Femur (tissue), 1 donor: ENCODE results near the gene CGRRF1.

Source experiments
- DNase-seq: peaks from one replicate; pipeline ENCODE4 v3.0.0-alpha.2; 2017

The CGRRF1 gene

GRCh38 chr14:54509546-54510501, at the start of gene CGRRF1:
Gene CGRRF1, plus strand, starts transcription at chr14:54509906. Its CDS starts 54 bp downstream, at chr14:54509960.
- DNase-seq: peak; percentile 98

- no peak for DNase-seq
These were observed 47.7 kb upstream of the CGRRF1 start for GRCh38 chr14:54462048-54462447.

- no peak for DNase-seq
These were observed 44.1 kb upstream of the CGRRF1 start for GRCh38 chr14:54465654-54466053.

- no peak for DNase-seq
These were observed 42.4 kb upstream of the CGRRF1 start for GRCh38 chr14:54467280-54467679.

DNA sequence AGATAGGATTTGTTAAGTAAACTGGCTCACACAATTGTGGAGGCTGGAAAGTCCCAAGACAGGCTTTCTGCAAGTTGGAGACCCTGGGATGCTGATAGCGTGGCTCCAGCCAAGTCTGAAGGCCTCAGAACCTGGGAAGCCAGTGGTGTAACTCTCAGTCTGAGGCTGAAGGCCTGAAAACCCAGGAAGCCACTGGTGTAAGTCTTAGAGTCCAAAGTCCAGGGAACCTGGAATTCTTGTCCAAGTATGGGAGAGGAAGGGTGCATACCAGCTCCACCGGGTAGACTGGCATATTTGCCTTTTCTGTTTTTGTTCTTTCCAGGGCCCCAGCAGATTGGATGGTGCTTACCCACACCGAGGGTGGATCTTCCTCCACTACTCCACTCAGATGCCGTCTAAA, 39.0 kb upstream of the CGRRF1 start:
- no peak for DNase-seq

DNA sequence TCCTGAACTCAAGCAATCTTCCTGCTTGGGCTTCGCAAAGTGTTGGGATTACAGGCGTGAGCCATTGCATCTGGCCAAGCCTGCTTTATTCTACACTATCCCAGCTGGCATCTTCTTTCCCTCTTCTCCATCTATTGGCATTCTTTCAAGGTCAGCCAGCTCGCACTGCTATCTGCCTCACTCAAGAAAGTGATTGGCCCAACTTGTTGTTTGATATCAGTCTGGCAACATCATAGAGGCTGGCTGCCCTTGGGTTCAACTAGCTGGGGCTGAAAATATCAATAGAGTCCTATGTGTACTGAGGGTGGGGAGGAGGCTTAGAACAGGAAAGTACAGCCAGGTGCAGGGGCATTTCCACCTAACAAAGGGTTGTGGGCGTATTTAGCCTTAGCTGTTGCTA, 38.1 kb upstream of the CGRRF1 start:
- DNase-seq: no peak

- no peak for DNase-seq
These were observed 37.4 kb upstream of the CGRRF1 start for GRCh38 chr14:54472315-54472714.

DNA sequence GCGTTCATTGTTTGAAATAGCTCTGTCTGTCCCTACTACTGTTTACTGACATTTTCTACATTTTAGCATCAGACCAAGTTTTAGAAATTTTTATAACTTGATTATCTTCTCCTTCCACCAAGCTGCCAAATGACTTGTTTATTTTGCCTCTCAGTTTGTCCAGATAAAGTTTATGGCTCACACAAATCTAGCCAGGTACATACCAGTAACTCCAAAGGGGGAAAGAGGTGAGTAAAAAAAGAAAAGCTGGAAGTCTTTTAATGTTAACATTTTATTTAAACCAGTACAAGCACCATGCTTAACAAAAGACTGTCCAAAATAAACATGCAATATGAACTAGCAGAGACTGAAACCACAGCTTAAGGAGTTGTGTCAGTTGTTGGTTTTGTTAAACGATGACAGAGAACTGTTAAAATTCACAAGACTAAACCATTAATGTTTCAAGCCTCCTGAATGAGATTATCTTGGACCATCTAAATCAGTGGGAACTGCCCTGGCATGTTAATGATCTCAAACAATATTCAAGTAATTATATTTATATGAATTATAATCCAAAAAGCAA, 35.4 kb upstream of the CGRRF1 start:
- DNase-seq: no peak

- no peak for DNase-seq
These were observed 34.4 kb upstream of the CGRRF1 start for GRCh38 chr14:54475187-54475899.

DNA sequence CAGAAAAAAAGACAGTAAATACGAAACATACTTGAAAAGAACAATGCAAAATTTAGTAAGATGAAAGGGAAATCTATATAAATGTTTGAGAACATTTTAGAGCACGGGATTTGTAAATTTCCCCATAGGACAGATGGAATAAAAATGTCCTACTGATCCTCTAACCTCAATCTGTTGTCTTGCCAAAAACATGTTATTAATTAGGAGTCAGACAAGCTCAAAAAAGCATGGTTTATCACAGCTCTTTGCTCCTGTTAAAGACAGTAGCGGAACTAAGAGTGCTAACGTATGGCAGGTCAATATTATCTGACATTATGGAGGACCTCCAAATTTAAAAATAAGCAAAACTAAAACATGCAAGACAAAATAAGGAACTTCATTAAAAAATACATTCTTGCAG, 33.8 kb upstream of the CGRRF1 start:
- no peak for DNase-seq

GRCh38 chr14:54478636-54479215, 31.0 kb upstream of the CGRRF1 start:
- DNase-seq: no peak

- no peak for DNase-seq
These were observed 28.7 kb upstream of the CGRRF1 start for GRCh38 chr14:54480830-54481562.

GRCh38 chr14:54481695-54482094, 28.0 kb upstream of the CGRRF1 start:
- DNase-seq: no peak

- no peak for DNase-seq
These were observed 26.5 kb upstream of the CGRRF1 start for GRCh38 chr14:54483073-54483745.

DNA sequence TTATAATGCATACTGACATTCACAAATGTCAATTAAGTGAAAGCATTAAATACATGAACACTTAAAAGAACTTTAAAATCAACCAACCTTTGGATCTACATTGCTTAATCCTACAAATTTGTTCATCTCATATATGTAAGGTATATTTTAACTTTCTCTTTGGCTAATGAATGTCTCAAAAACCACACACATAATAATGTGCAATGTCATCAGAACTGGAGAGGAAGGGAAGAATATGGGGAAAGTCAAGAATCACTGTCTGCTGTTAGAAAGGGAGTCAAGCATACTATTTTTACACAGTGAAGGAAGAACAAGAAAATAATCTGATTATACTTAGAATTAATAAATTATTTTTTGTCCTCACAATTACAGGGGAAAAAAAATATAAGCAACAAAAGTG, 25.9 kb upstream of the CGRRF1 start:
- no peak for DNase-seq

- no peak for DNase-seq
These were observed 23.0 kb upstream of the CGRRF1 start for GRCh38 chr14:54486685-54487084.

DNA sequence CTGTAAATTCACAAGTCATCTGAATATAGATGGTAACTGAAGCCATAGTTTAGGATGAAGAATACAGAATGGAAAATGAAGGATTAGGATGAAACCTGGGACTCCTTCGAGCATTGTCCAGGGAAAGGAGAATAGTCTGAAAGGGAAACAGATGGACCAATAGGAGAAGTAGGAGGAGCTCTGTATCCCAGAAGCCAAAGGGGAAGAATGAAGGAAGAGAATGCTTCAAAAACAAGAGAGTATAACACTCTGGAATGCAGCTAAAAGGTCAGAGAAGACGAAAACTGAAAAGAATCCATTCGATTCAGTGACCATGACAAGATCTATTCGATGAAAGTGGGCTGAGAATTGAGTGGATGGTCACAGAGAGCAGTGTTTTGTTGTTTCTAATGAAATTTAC, 21.9 kb upstream of the CGRRF1 start:
- DNase-seq: no peak

GRCh38 chr14:54488318-54488645, 21.4 kb upstream of the CGRRF1 start:
- DNase-seq: no peak

- peak; percentile 94 for DNase-seq
These were observed 20.9 kb upstream of the CGRRF1 start, which contains the start of gene GMFB for GRCh38 chr14:54488646-54489317. Gene GMFB, minus strand, starts transcription at chr14:54488980. Its CDS starts 53 bp downstream, at chr14:54488927.

- DNase-seq: no peak
These were observed 20.4 kb upstream of the CGRRF1 start for GRCh38 chr14:54489318-54489683.

DNA sequence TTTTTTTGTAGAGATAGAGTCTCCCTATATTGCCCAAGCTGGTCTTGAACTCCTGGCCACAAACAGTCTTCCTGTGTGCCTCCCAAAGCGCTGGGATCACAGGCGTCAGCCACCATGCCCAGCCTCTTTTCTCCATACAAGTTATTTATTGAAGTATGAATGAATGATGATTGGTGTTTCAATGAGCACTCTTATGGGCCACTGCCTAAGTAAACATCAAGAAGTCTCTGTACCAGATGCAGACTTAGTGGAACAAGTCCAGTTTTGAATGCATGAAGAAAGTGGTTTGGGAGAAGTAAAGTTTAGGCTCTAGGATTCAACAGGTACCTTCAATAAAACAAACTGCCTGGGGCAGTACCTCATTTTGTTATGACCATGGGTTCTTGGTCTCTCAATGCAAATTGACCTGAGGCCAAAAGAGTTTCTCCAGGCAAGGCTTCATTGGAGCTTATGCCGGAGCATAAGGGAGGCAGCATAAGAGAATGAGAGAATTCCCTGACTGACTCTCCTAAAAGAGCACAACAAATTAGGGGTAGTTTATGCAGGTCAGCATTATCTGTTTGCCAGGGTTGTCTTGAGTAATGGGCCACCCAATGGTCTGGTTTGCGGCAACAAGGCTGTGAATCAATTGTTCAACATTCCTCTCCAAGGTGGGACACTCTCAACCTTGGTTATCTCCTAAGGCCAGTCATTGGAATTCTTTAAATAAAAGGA, 19.8 kb upstream of the CGRRF1 start:
- DNase-seq: no peak
